HCT116 (cell line): ENCODE results near the gene APBA1.

Experiments used
- ATF3 ChIP-seq: IDR thresholded peaks from 2 replicates; pipeline ENCODE4 v1.6.1; 2012
- CEBPB ChIP-seq: IDR thresholded peaks from 2 replicates; pipeline ENCODE4 v1.6.1; 2012; ENCODE audit warnings: low read depth
- CTCF ChIP-seq, 3 experiments: fragments of 200-600 bp in 1 of 3; sonication (generic) in 1 of 3; IDR thresholded peaks in 2 of 3; conservative IDR thresholded peaks in 1 of 3; 2 replicates each; pipeline ENCODE4 v1.5.1; 2012 to 2017; ENCODE audit warnings: low read depth in 2 of 3, low read length in 2 of 3, antibody characterized with exemption in 1 of 3, borderline replicate concordance in 1 of 3, control low read depth in 1 of 3, mild to moderate bottlenecking in 1 of 3, mixed read lengths in 1 of 3, mixed run types in 1 of 3, moderate library complexity in 1 of 3; ENCODE audit not compliant: insufficient read depth in 1 of 3
- EZH2 ChIP-seq: fragments of 200-600 bp; sonication (generic); IDR thresholded peaks from 2 replicates; pipeline ENCODE4 v1.6.1; 2017; ENCODE audit warnings: antibody characterized with exemption, mixed run types
- EZH2phosphoT487 ChIP-seq: fragments of 200-600 bp; IDR thresholded peaks from 2 replicates; pipeline ENCODE4 v1.6.1; 2018; ENCODE audit warnings: antibody characterized with exemption, borderline replicate concordance
- MAX ChIP-seq: IDR thresholded peaks from 2 replicates; pipeline ENCODE4 v1.6.1; 2012
- POLR2A ChIP-seq: IDR thresholded peaks from 2 replicates; pipeline ENCODE4 v1.7.0; 2011; ENCODE audit warnings: borderline replicate concordance; ENCODE audit not compliant: insufficient read depth, insufficient read length; ENCODE audit errors: extremely low read depth
- POLR2AphosphoS5 ChIP-seq: IDR thresholded peaks from 2 replicates; pipeline ENCODE4 v1.6.1; 2011; ENCODE audit warnings: mild to moderate bottlenecking, low read depth, low read length, moderate library complexity
- REST ChIP-seq: IDR thresholded peaks from 2 replicates; pipeline ENCODE4 v1.6.1; 2012; ENCODE audit warnings: low read depth
- SIN3A ChIP-seq: IDR thresholded peaks from 2 replicates; pipeline ENCODE4 v1.6.1; 2012; ENCODE audit warnings: low read depth
- SP1 ChIP-seq: IDR thresholded peaks from 2 replicates; pipeline ENCODE4 v1.6.1; 2012; ENCODE audit warnings: low read depth

- TF ChIP-seq CTCF (IDR thresholded peaks at IDR 0.05 in 2 of 3, conservative IDR thresholded peaks at IDR 0.05 in 1 of 3; ENCODE audit: borderline replicate concordance in 1 of 3, insufficient read depth in 1 of 3, low read depth in 2 of 3, low read length in 2 of 3) (no peak), POLR2A (no peak), CEBPB (no peak), POLR2AphosphoS5 (no peak), MAX (no peak), SP1 (no peak), SIN3A (no peak), ATF3 (no peak), REST (no peak), EZH2 (no peak), EZH2phosphoT487 (no peak)
Measured at GRCh38 chr9:69673311-69673640, 1.1 kb upstream of the APBA1 start.
